Thoracic aorta (tissue), 2 donors: ENCODE results near the gene PLOD2. TPM values are rescaled to one million over a fixed set of nuclear protein-coding genes. Genes with fewer than 3 reads are reported as not detected.

Source experiments
- ATAC-seq: fragments of 150-250 bp; one replicate; pipeline ENCODE4 v1.8.0; 2017; ENCODE audit warnings: low read depth; ENCODE audit not compliant: insufficient number of reproducible peaks, low FRiP score
- DNase-seq: peaks from one replicate; pipeline ENCODE4 v3.0.0-alpha.2; 2020; ENCODE audit warnings: low spot score
- H3K27ac ChIP-seq, 2 donors: fragments of 200-600 bp; sonication (generic); 1 replicate in 1 of 2; 2 replicates in 1 of 2; pipeline ENCODE4 v1.5.1; 2016; ENCODE audit warnings: mild to moderate bottlenecking in 2 of 2, moderate library complexity in 2 of 2
- H3K27me3 ChIP-seq: fragments of 200-600 bp; sonication (generic); replicated peaks from 2 replicates; pipeline ENCODE4 v1.6.0; 2016; ENCODE audit warnings: mild to moderate bottlenecking; ENCODE audit not compliant: insufficient read depth
- H3K36me3 ChIP-seq: fragments of 200-600 bp; sonication (generic); one replicate; pipeline ENCODE4 v1.5.1; 2016
- H3K4me1 ChIP-seq, 2 donors: fragments of 200-600 bp; sonication (generic); 1 replicate in 1 of 2; 2 replicates in 1 of 2; pipeline versions ENCODE4 v1.5.1 to v1.6.0; 2016; ENCODE audit warnings: low read depth in 2 of 2, mild to moderate bottlenecking in 1 of 2; ENCODE audit not compliant: control insufficient read depth in 1 of 2
- H3K4me3 ChIP-seq: fragments of 200-600 bp; sonication (generic); 2 replicates; pipeline ENCODE4 v1.5.1; 2016; ENCODE audit warnings: mild to moderate bottlenecking
- H3K9me3 ChIP-seq: fragments of 200-600 bp; sonication (generic); 2 replicates; pipeline ENCODE4 v1.5.1; 2016
- CTCF ChIP-seq: fragments of 200-600 bp; sonication (generic); IDR thresholded peaks from one replicate; pipeline ENCODE4 v1.5.1; 2019; ENCODE audit warnings: antibody characterized with exemption
- total RNA-seq, 2 donors: library from RNA; depleted of rRNA; stranded (reverse); fragments of >200 nt; gene quantifications; one replicate each; pipeline versions ENCODE4 v1.1.0 to v1.2.3, GENCODE V29; 2016

The PLOD2 gene
- total RNA-seq, 2 donors from 2014 or later, result 42.8 to 92.6 TPM

DNA sequence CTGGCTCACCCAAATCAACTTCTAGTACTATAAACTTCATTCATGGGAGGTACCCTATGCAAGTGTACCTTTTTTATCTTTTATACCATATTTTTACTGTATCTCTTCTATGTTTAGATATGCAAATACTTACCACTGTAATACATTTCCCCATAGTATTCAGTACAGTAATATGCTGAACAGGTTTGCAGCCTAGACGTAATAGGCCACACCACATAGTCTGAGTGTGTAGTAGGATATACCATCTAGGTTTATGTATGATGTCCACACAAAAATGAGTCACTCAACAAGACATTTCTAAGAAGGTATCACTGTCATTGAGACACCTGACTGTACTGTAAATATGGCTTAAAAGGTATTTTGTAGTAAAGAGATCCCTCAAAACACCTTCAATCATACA lies 124.7 kb downstream of the PLOD2 start:
- Histone ChIP-seq H3K27ac (no peak overlapping the region), H3K27me3 (no peaks in the 10 kb centered on the region), H3K36me3 (no peaks in the 10 kb centered on the region), H3K9me3 (no peaks in the 10 kb centered on the region), H3K4me3 (no peak overlapping the region), H3K4me1 (no peaks in the 10 kb centered on the region)
- DNase-seq (no peak), ATAC-seq (no peak)
- no peak for TF ChIP-seq CTCF

DNA sequence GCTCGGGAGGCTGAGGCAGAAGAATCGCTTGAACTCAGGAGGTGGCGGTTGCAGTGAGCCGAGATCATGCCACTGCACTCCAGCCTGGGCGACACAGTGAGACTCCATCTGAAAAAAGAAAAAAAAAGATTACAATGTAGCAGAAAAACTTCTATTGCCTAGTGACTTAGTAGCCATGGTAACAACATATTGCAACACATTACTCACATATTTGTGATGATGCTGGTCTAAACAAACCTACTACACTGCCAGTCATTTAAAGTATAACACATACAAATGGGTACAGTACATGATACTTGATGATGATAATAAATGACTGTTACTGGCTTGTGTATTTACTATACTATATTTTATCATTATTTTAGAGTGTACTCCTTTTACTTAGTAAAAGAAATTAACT lies 125.6 kb downstream of the PLOD2 start:
- H3K27me3 ChIP-seq, result no peaks in the 10 kb centered on the region
- DNase-seq, result no peak
- no peaks in the 10 kb centered on the region for H3K36me3 ChIP-seq
- ATAC-seq, result no peak
- no peak overlapping the region for H3K27ac ChIP-seq
- no peak for TF ChIP-seq CTCF
- no peaks in the 10 kb centered on the region for H3K4me1 ChIP-seq
- H3K9me3 ChIP-seq, result no peaks in the 10 kb centered on the region
- no peak overlapping the region for H3K4me3 ChIP-seq

GRCh38 chr3:146033950-146034349 lies 127.0 kb downstream of the PLOD2 start:
- H3K27ac ChIP-seq, result no peak overlapping the region
- no peak for DNase-seq
- ATAC-seq, result no peak
- H3K27me3 ChIP-seq, result no peaks in the 10 kb centered on the region
- H3K36me3 ChIP-seq, result no peaks in the 10 kb centered on the region
- H3K9me3 ChIP-seq, result no peaks in the 10 kb centered on the region
- H3K4me1 ChIP-seq, result no peaks in the 10 kb centered on the region
- H3K4me3 ChIP-seq, result no peak overlapping the region
- no peak for TF ChIP-seq CTCF

DNA sequence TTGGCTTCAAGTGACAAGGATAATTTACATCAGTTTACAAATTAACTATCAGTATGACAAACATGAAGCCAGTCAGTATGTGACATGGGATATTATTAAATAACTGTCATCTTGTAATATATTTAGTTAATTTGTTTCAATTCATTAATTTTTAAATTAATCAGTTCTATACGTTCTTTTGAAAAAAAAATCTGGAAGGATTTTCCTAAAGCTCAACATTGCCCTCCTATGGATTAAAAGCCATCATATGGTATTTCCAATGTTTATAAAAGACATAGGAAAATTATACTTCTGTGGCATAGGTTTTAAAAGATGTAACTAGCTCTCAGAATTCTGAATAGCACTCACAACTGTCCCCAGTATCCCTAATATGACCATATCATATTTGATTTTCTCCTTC lies 134.4 kb downstream of the PLOD2 start:
- no peak overlapping the region for H3K27ac ChIP-seq
- H3K9me3 ChIP-seq, result no peaks in the 10 kb centered on the region
- H3K36me3 ChIP-seq, result no peaks in the 10 kb centered on the region
- ATAC-seq, result no peak
- H3K27me3 ChIP-seq, result no peaks in the 10 kb centered on the region
- TF ChIP-seq CTCF, result no peak
- H3K4me1 ChIP-seq, result no peaks in the 10 kb centered on the region
- no peak overlapping the region for H3K4me3 ChIP-seq
- no peak for DNase-seq

GRCh38 chr3:146024260-146024659 lies 136.7 kb downstream of the PLOD2 start:
- DNase-seq (no peak), ATAC-seq (no peak)
- Histone ChIP-seq H3K4me3 (no peak overlapping the region), H3K27ac (no peak overlapping the region), H3K9me3 (no peaks in the 10 kb centered on the region), H3K27me3 (no peaks in the 10 kb centered on the region), H3K4me1 (no peaks in the 10 kb centered on the region), H3K36me3 (no peaks in the 10 kb centered on the region)
- no peak for TF ChIP-seq CTCF
